ENCODE results near the gene PAX2. TPM values are rescaled to one million over a fixed set of nuclear protein-coding genes. Genes with fewer than 3 reads are reported as not detected.

Gene PAX2
- total RNA-seq, 3 donors from 2014 or later = under 0.01 TPM; not detected in 2

- TF ChIP-seq CTCF (IDR thresholded peaks at IDR 0.05) (no peak), POLR2A (IDR thresholded peaks at IDR 0.05) (no peak), POLR2AphosphoS5 (IDR thresholded peaks at IDR 0.05) (no peak)
- peaks cover 0 to 16% of the 10 kb centered on the region in 2 donors for H3K27me3 ChIP-seq
- H3K4me1 ChIP-seq = no peaks in the 10 kb centered on the region
- intact Hi-C loops (cut with DNase I; ENCODE audit: low total_unique reads) = no loop called here
- no peak for DNase-seq (ENCODE audit: low spot score in 2 of 2)
- no peak overlapping the region for H3K27ac ChIP-seq
- no peaks in the 10 kb centered on the region for H3K9me3 ChIP-seq
- no peaks in the 10 kb centered on the region for H3K36me3 ChIP-seq
- H3K4me3 ChIP-seq = no peak overlapping the region
Measured at GRCh38 chr10:100799881-100800280, 54.5 kb downstream of the PAX2 start.

GRCh38 chr10:100800931-100801330 lies 55.5 kb downstream of the PAX2 start:
- Histone ChIP-seq H3K9me3 (no peaks in the 10 kb centered on the region), H3K4me1 (no peaks in the 10 kb centered on the region), H3K27me3 (peaks cover 0 to 20% of the 10 kb centered on the region in 2 donors), H3K36me3 (no peaks in the 10 kb centered on the region), H3K4me3 (no peak overlapping the region), H3K27ac (no peak overlapping the region)
- no peak for TF ChIP-seq POLR2AphosphoS5 (IDR thresholded peaks at IDR 0.05)
- no peak for TF ChIP-seq CTCF (IDR thresholded peaks at IDR 0.05)
- no peak for TF ChIP-seq POLR2A (IDR thresholded peaks at IDR 0.05)
- intact Hi-C loops (cut with DNase I; ENCODE audit: low total_unique reads) = no loop called here
- DNase-seq (ENCODE audit: low spot score in 2 of 2) = no peak

- Histone ChIP-seq H3K4me1 (no peaks in the 10 kb centered on the region), H3K4me3 (no peak overlapping the region), H3K27ac (no peak overlapping the region), H3K36me3 (no peaks in the 10 kb centered on the region), H3K9me3 (no peaks in the 10 kb centered on the region), H3K27me3 (peaks cover 0 to 33% of the 10 kb centered on the region in 2 donors)
- intact Hi-C loops (cut with DNase I; ENCODE audit: low total_unique reads) = no loop called here
- no peak for TF ChIP-seq POLR2A (IDR thresholded peaks at IDR 0.05)
- TF ChIP-seq POLR2AphosphoS5 (IDR thresholded peaks at IDR 0.05) = no peak
- TF ChIP-seq CTCF (IDR thresholded peaks at IDR 0.05) = no peak
- DNase-seq (ENCODE audit: low spot score in 2 of 2) = no peak
Measured at GRCh38 chr10:100802196-100802595, 56.8 kb downstream of the PAX2 start.

GRCh38 chr10:100802607-100803006 lies 57.2 kb downstream of the PAX2 start:
- TF ChIP-seq POLR2AphosphoS5 (IDR thresholded peaks at IDR 0.05) (no peak), POLR2A (IDR thresholded peaks at IDR 0.05) (no peak), CTCF (IDR thresholded peaks at IDR 0.05) (no peak)
- intact Hi-C loops (cut with DNase I; ENCODE audit: low total_unique reads) = no loop called here

GRCh38 chr10:100803492-100803891 lies 58.1 kb downstream of the PAX2 start:
- H3K27ac ChIP-seq = no peak overlapping the region
- DNase-seq (ENCODE audit: low spot score in 2 of 2) = peak in 1 of 2 donors; percentile 14
- TF ChIP-seq POLR2AphosphoS5 (IDR thresholded peaks at IDR 0.05) (no peak), CTCF (IDR thresholded peaks at IDR 0.05) (no peak), POLR2A (IDR thresholded peaks at IDR 0.05) (no peak)
- no peaks in the 10 kb centered on the region for H3K4me1 ChIP-seq
- no peaks in the 10 kb centered on the region for H3K9me3 ChIP-seq
- intact Hi-C loops (cut with DNase I; ENCODE audit: low total_unique reads) = no loop called here
- peaks cover 0 to 42% of the 10 kb centered on the region in 2 donors for H3K27me3 ChIP-seq
- H3K4me3 ChIP-seq = no peak overlapping the region
- no peaks in the 10 kb centered on the region for H3K36me3 ChIP-seq

More at GRCh38 chr10:100802607-100803006, 57.2 kb downstream of the PAX2 start:
- Histone ChIP-seq H3K27me3 (peaks cover 0 to 37% of the 10 kb centered on the region in 2 donors), H3K4me1 (no peaks in the 10 kb centered on the region), H3K27ac (no peak overlapping the region), H3K9me3 (no peaks in the 10 kb centered on the region), H3K4me3 (no peak overlapping the region), H3K36me3 (no peaks in the 10 kb centered on the region)
- no peak for DNase-seq (ENCODE audit: low spot score in 2 of 2)
